ENCODE measurements around the gene AGAP1. TPM values are rescaled to one million over a fixed set of nuclear protein-coding genes. Genes with fewer than 3 reads are reported as not detected.

The AGAP1 gene
- total RNA-seq, 1 donor from 2014 or later, result 47.2 TPM

DNA sequence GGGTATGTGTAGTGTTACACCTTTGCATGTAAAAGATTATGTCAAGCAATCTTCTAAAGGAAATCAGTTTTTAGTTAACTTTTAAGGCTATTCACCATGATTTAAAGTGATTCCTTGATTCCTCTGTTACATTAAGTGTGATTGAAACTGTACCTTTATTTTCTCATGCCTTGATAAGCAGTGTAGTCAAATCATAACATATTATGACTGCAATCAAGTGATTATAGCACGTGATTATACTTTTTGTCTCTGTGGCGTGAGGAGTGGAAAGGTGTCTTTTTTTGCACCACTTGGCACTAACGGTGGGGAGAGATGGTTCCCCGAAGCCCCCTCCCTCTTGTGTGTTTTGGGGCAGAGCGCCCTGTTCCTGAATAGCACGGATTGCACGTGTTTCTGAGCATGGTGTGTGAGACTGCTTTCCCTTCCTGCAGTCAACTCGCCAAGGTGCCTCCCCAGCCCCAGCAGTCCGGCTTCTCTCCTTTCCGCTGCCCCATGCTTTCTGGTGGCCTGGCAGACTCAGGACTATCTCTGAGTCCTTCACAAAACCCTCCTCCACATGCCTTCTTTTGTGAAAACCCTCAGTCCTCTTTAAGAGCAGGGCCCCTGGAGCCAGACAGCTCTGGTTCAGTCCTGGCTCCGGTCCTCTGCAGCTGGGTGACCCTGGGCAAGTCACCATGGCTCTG is 68.4 kb downstream of the AGAP1 start:
- no peak overlapping the region for H3K4me3 Mint-ChIP-seq (ENCODE audit: low read depth)
- no peak for DNase-seq (ENCODE audit: low spot score, unreplicated experiment)
- no peak overlapping the region for H3K27ac Mint-ChIP-seq
- no peaks in the 10 kb centered on the region for H3K27me3 Mint-ChIP-seq
- no peaks in the 10 kb centered on the region for H3K9me3 Mint-ChIP-seq (ENCODE audit: low read depth)
- TF ChIP-seq, protein P1, sequence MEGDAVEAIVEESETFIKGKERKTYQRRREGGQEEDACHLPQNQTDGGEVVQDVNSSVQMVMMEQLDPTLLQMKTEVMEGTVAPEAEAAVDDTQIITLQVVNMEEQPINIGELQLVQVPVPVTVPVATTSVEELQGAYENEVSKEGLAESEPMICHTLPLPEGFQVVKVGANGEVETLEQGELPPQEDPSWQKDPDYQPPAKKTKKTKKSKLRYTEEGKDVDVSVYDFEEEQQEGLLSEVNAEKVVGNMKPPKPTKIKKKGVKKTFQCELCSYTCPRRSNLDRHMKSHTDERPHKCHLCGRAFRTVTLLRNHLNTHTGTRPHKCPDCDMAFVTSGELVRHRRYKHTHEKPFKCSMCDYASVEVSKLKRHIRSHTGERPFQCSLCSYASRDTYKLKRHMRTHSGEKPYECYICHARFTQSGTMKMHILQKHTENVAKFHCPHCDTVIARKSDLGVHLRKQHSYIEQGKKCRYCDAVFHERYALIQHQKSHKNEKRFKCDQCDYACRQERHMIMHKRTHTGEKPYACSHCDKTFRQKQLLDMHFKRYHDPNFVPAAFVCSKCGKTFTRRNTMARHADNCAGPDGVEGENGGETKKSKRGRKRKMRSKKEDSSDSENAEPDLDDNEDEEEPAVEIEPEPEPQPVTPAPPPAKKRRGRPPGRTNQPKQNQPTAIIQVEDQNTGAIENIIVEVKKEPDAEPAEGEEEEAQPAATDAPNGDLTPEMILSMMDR (IDR thresholded peaks at IDR 0.05; ENCODE audit: unreplicated experiment), result no peak
- no peaks in the 10 kb centered on the region for H3K36me3 Mint-ChIP-seq (ENCODE audit: insufficient read depth)
- H3K4me1 Mint-ChIP-seq (ENCODE audit: low read depth), result peaks cover 13% of the 10 kb centered on the region

DNA sequence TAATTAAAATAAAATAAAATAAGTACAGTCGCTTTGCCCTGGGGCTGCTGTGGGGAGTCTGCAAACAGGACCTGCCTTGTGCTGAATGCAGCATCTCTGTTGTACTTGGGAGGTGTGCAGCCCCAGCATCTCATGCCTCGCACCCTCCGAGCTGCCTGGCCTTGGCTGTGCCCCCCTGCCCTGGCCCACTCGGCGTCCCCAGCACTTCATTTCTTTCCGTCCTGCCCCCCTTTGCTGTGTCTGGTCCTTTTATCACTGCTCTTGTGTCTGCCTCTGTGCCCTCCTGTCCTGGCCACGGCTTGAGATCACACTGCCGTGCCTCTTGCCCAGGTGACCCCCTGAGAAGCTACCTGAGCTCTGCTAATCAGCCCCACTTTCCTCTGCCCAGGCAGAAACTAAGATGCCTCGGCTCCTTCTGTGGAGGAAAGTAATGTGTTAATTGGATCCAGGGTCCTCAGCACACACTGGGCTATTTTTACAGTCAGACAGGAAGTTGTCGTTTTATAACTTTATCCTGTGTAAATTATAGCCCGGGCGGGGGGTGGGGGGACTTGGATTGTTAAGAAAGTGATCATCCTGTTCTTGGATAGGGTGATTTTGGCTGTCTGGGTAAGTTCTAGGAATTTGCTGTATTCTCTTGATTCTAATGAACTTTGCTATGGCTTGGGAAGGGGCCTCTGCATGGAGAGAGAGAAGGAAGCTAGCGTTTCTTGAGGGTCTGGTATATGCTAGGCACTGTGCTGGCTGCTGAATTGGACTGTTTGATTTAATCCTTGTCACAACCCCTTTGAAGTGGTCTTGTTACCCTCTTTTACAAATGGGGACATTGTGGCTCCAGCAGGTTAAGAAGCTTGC is 69.4 kb downstream of the AGAP1 start:
- H3K36me3 Mint-ChIP-seq (ENCODE audit: insufficient read depth), result peaks cover under 1% of the 10 kb centered on the region
- H3K9me3 Mint-ChIP-seq (ENCODE audit: low read depth), result no peaks in the 10 kb centered on the region
- TF ChIP-seq, protein P1 (IDR thresholded peaks at IDR 0.05; ENCODE audit: unreplicated experiment), result no peak
- no peak overlapping the region for H3K27ac Mint-ChIP-seq
- no peak for DNase-seq (ENCODE audit: low spot score, unreplicated experiment)
- peaks cover 13% of the 10 kb centered on the region for H3K4me1 Mint-ChIP-seq (ENCODE audit: low read depth)
- H3K4me3 Mint-ChIP-seq (ENCODE audit: low read depth), result no peak overlapping the region
- H3K27me3 Mint-ChIP-seq, result no peaks in the 10 kb centered on the region

DNA sequence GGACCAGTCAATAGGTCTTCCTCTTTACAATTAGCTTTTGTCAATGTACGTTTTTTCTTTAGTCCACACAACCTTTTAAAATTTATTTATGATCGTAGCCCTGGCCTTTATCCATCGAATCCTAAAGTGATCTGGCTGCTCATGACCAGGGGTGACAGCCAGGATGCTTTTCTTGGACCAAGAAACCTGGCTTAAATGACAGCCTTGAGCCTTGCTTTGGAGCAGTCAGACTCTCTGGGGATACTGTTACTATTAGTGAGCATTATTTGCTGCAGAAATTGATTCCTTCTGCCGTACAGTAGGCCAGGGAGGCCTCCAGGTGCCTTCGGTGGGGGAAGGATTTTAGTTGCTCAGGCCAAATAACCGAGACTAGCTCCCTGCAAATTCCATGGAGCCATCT is 70.2 kb downstream of the AGAP1 start:
- DNase-seq (ENCODE audit: low spot score, unreplicated experiment), result no peak
- peaks cover 2% of the 10 kb centered on the region for H3K36me3 Mint-ChIP-seq (ENCODE audit: insufficient read depth)
- H3K27me3 Mint-ChIP-seq, result no peaks in the 10 kb centered on the region
- H3K4me1 Mint-ChIP-seq (ENCODE audit: low read depth), result peaks cover 13% of the 10 kb centered on the region
- TF ChIP-seq, protein P1 (IDR thresholded peaks at IDR 0.05; ENCODE audit: unreplicated experiment), result no peak
- H3K9me3 Mint-ChIP-seq (ENCODE audit: low read depth), result no peaks in the 10 kb centered on the region
- H3K27ac Mint-ChIP-seq, result no peak overlapping the region
- no peak overlapping the region for H3K4me3 Mint-ChIP-seq (ENCODE audit: low read depth)

DNA sequence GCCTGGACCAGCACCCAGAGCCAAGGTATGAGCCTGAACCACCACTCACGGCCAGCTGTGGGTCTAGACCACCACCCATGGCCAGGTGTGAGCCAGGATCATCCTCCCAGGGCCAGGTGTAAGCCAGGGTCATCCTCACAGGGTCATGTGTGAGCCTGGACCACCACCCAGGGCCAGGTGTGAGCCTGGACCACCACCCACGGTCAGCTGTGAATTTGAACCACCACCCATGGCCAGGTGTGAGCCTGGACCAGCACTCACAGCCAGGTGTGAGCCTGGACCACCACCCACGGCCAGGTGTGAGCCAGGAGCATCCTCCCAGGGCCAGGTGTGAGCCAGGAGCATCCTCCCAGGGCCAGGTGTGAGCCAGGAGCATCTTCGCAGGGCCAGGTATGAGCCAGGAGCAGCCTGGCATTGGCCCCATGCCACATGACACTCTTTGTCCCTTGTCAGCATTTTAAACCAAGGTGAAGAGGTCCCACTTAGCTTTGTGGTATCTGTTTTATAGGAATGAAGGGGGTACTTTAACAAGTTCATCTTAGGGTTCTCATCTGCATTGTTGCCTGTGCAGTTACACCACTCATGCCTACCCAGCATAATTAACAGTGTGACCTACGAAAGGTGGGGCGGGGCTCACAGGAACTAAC is 71.2 kb downstream of the AGAP1 start:
- H3K4me1 Mint-ChIP-seq (ENCODE audit: low read depth), result peaks cover 15% of the 10 kb centered on the region
- no peak for DNase-seq (ENCODE audit: low spot score, unreplicated experiment)
- no peak overlapping the region for H3K4me3 Mint-ChIP-seq (ENCODE audit: low read depth)
- H3K27me3 Mint-ChIP-seq, result no peaks in the 10 kb centered on the region
- TF ChIP-seq, protein P1 (IDR thresholded peaks at IDR 0.05; ENCODE audit: unreplicated experiment), result no peak
- H3K9me3 Mint-ChIP-seq (ENCODE audit: low read depth), result no peaks in the 10 kb centered on the region
- H3K27ac Mint-ChIP-seq, result no peak overlapping the region
- peaks cover 4% of the 10 kb centered on the region for H3K36me3 Mint-ChIP-seq (ENCODE audit: insufficient read depth)

DNA sequence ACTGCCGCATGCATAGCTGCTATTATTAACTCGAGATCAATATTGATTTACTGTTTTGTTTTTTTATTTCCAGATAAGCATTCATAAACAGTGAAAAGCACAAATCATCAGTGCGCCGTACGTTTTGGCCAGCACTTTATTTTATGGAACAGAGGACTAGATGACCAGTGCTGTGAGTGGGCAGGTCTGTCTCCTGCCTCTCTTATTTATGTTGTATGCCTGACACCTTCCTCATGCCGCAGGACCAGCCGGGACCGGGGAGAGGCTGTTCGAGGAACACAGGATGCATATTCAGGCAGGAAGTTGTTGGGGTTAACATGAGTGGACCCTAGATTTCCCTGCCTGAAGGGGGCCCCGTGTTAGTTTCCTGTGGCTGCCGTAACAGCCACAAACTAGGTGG is 72.6 kb downstream of the AGAP1 start:
- peaks cover 4% of the 10 kb centered on the region for H3K36me3 Mint-ChIP-seq (ENCODE audit: insufficient read depth)

More for the DNA sequence above, 72.6 kb downstream of the AGAP1 start:
- no peak overlapping the region for H3K27ac Mint-ChIP-seq
- DNase-seq (ENCODE audit: low spot score, unreplicated experiment), result no peak
- H3K9me3 Mint-ChIP-seq (ENCODE audit: low read depth), result no peaks in the 10 kb centered on the region
- H3K27me3 Mint-ChIP-seq, result no peaks in the 10 kb centered on the region
- H3K4me3 Mint-ChIP-seq (ENCODE audit: low read depth), result no peak overlapping the region
- TF ChIP-seq, protein P1 (IDR thresholded peaks at IDR 0.05; ENCODE audit: unreplicated experiment), result no peak
- H3K4me1 Mint-ChIP-seq (ENCODE audit: low read depth), result peaks cover 18% of the 10 kb centered on the region

Data from progenitor cell of endocrine pancreas (in vitro differentiated cells).